Stimulated activated CD4-positive, alpha-beta T cell treated with anti-CD3 and anti-CD28 coated beads, Interleukin-15, amount 100 ng/mL, for 1 hour (primary cell): ENCODE results near the gene TNS3.

Source experiments
- DNase-seq, 2 donors: peaks; one replicate each; pipeline ENCODE4 v3.0.0-alpha.2; 2020; ENCODE audit warnings: low read depth in 1 of 2, low spot score in 1 of 2

The TNS3 gene

DNA sequence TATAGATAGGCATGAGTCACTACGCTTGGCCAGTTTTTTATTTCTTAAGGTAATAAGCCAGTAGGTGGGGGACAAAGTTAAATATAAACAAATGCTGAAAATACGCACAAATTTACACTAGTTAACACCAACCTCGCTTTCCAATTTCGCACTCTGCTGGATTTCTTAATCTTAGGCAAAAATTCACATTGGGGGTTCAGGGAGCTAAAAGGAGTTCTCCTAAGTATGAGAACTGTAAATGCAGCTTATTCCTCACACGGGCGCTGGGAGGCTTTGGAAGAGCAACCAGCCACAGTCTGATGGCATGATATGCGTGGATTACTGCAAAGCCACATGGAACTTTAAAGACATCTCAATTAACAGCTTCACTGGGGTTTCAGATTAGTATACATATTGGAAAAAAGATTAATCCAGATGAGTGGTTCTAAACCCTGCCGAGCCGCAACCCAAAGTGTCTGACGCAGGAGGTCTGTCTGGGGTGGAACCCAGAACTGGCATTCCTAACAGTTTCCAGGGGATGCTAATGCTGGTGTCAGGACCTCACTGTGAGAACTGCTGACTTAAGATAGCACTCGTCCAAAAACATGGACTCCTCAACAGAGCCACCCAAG is 16.2 kb downstream of the TNS3 start:
- no peak for DNase-seq

GRCh38 chr7:47563521-47563920 is 18.4 kb downstream of the TNS3 start:
- no peak for DNase-seq

DNA sequence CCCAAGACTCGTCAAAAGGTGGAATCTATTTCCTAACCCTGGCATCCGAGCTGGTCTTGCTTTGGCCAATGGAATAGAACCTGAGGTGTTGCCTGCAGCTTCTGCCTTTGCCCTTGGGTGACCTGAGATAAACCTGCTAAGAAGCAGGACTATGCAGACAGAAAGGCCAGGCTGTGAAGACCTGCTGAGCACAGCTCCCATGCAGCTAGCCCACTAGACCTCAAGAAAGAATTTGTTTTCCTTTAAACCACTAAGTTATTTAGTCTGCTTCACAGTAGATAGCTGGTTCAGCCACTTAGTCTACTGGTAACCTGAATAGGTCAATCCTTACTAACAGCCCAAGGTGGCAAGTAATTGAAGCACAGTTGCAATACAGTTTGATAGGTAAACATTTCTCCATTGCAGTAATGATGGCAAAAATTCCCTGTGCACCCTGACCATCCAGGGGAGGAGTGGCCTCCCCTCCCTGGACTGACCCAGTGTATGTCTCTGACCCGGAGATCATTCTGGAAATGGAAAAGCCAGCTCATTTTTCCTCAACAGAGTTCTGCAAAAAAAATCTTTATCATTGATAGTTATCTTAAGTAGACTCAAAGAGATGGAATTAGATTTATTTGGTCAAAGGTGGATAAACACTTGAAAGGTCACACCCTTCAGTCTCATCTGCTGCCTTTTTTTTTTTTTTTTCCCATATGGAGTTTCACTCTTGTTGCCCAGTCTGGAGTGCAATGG is 20.0 kb downstream of the TNS3 start:
- DNase-seq = no peak

GRCh38 chr7:47559306-47560220 is 22.3 kb downstream of the TNS3 start:
- DNase-seq = no peak

GRCh38 chr7:47557694-47558670 is 23.9 kb downstream of the TNS3 start:
- DNase-seq = no peak

DNA sequence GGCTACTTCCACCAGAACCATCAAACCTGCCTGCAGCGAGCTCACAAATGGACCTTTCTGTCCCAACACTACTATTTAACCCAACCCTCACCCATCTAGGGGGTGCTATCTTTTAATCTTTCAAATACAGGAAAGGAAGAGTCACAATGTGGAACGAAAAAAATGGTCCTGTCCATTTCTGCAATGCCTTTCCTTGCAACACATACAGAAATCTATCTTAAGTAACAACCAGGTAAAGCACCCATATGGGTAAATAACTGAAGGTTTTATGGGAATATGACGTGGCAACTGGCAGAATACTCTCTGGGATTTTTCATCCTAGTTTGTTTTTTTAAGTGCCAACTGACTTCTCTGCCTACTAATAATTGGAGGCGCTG is 24.6 kb downstream of the TNS3 start:
- DNase-seq = no peak

GRCh38 chr7:47556511-47557180 is 25.3 kb downstream of the TNS3 start:
- no peak for DNase-seq

DNA sequence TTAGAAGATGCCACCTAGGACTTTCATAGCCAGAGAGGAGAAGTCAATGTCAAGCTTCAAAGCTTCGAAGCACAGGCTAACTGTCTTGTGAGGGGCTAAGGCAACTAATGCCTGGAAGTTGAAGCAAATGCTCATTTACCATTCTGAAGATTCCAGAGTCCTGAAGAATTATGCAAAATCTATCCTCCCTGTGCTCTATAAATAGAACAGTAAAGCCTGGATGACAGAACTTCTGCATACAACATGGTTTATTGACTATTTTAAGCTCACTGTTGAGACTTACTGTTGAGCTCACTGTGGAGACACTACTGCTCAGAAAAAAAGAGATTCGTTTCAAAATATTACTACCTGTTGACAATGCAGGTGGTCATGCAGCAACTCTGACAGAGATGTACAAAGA is 28.6 kb downstream of the TNS3 start:
- DNase-seq = no peak

DNA sequence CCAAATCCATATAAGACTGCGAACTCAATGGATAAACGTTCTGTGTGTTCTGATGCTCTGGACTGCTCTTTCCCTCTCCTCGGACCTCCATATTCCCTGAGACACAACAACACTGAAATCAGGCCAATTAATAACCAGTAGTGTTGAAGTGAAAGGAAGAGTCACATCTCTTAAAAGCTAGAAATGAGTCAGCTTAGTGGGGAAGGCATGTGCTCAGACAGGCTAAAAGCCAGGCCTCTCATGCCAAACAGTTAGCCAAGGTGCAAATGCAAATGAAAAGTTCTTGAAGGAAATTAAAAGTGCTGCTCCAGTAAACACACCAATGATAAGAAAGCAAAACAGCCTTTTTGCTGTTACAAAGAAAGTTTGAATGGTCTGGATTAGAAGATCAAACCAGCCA is 29.3 kb downstream of the TNS3 start:
- no peak for DNase-seq

DNA sequence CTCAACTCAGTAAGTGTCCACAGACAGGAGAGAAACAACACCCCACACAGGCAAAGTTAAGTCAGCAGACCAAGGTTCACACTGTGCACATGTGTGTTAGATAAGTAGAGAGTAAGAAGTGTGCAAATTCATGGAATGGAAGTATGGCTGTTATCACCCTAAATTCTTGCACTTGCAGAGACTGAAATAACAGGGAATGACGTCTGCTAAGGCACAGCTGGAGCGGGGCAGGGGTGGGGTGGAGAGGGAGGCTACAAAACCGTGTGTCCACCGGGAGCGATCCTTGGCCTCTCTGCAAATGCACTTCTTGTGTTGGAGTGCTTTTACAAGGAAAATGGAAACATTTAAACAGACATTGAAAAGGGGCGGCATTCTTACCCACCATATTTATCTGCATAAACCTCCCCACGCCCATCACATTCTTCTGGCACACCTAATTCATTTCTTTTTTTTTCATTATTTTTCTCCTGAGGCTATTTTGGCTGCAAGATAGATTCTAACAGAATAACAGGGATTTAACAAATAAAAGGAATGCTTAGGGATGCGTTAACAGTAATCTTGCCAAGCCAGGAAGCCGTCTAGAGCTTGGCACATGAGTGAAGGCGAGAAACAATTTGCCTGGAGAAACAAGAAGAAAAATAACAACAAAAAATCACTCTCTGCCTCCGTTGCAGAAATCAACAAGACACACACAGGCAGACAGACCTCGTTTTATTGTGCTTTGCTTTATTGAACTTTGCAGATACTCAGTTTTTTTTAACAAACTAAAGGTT is 30.1 kb downstream of the TNS3 start:
- no peak for DNase-seq

DNA sequence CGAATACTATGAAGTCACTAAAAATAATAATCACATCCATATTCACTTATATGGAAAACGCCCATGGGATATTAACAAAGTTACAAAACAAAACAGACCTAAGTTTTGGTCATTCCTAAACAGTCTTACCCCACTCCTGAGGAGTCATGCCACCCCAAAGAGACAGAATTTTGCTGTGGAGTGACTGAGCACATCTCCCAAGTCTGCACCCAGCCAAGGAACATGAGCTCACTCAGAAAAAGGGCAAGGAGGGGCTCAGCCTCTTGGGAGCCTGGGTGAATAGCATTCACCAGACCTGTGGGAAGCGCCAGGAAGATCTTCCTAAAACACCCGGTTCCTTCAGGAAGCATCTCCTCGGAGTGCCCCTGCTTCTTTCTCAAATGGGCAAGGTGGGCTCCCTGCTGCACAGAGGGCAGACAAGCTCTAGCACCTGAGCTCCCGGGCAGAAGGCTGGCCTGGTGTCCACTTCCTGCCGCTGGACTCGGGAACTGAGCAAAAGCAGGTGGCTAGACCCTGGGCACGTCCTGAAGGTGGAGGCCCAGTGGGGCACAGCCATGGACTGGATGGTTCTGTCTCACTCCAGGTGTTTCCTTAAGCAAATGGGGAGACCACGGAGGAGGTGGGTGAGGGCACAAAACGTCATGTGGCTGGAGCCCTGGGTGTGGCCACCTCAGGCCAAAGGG is 31.0 kb downstream of the TNS3 start:
- DNase-seq = no peak

DNA sequence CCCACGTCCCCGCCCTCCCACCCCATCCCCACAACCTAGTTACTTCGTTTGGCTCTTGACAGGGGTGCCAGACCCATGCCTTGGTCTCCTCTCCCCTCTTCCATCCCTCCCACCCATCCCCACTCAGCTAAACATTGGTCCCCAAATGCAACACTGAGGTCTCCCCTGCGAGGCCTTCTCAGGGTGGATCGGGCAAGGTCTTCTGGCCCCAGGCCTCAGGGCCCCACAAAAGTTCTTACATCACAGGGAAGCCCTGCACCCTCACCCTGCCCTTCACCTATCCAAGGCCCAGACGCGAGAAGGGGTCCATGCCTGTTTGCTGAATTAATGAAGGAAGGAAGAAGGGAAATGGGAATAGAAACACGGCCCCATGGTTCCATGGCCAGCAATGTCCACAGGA is 32.0 kb downstream of the TNS3 start:
- DNase-seq = no peak

- no peak for DNase-seq
Measured at GRCh38 chr7:47549397-47549796, 32.5 kb downstream of the TNS3 start.

DNA sequence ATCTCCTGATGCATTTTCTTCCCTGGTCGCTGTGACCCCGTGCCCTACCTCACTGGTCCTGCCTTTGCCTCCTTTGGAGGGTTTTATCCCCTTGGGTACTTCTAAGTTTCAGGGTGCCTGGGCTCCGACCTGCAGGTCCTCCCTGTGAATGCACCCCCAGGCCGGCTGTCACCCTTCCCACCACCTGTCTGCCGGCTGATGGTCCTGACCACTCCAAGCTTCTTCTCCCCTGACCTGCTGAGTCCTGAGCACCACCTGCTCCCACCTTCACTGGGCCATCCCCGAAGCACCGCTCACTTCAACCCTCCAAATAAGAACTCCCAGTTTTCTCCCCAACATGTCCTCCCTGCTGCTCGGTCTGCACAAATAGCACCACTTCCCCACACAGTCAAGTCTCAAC is 33.4 kb downstream of the TNS3 start:
- no peak for DNase-seq

DNA sequence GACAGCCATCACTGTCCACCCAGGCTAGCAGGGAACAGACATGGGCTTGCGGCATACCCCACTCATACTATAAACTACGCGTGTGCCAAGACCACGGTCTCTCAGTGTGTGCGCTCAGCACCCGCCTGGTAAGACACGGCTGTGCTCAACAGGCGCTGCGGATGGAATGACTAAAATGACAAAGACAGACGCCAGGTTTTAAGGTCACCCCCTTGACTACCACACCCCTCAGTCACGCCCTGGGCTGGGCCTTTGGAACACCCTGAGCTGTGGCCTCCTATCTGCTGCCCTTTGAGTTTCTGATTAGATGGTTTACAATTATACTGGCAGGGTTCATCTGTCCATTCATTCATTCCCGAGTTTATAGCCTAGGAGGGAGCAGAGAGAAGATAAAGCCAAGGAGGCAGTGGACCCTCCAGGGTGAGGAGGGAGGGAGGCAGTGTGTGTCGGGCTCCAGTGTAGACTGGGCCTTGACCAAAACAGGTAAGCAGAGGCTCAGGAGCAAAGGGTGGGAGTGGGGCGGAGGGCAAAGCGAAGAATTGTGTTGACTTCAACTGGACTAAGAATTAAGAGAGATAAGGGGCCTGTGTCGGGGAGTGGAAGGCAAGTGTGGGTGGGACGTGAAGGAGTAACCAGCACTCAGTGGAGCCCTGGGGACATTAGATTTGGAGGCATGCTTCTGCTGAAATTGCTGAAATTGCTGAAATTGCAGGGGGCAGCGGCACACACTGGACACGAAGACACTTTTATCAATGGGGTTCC is 35.0 kb downstream of the TNS3 start:
- no peak for DNase-seq

GRCh38 chr7:47546171-47546570 is 35.7 kb downstream of the TNS3 start:
- no peak for DNase-seq

GRCh38 chr7:47544416-47544815 is 37.5 kb downstream of the TNS3 start:
- DNase-seq = no peak

DNA sequence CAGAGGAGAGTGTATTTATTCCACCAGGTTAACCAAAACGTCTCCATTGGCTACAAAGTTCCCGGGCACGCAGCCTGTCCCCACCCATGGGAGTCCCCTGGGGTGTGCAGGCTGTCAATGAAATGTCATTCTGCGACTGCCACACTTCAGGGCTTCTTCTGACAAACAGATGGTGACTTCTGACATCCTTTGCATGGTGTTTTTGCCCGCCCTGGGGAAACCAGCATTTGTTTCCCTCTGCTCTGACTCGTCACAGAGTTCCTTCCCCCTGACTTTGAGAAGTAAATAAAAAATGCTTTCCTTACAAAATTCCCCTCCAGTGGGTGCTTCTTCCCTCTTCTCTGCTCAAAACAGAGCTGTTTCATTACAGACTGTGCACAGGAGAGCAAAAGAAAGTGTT is 38.2 kb downstream of the TNS3 start:
- DNase-seq = no peak
